T-cell (primary cell): ENCODE data around the gene PADI6. TPM values are rescaled to one million over a fixed set of nuclear protein-coding genes. Genes with fewer than 3 reads are reported as not detected.

Source experiments
- ATAC-seq, 4 experiments: fragments of 200-7000 bp in 3 of 4; fragments of 150-1000 bp in 1 of 4; cut with Tn5 transposase; replicated peaks in 1 of 4; 1 replicate in 3 of 4; 2 replicates in 1 of 4; pipeline ENCODE4 v1.10.0; 2021; ENCODE audit warnings: moderate library complexity in 3 of 4, mild to moderate bottlenecking in 2 of 4, moderate number of reproducible peaks in 1 of 4
- CTCF ChIA-PET, 2 donors: fragments of 300-600 bp; sonication (Branson Sonifier 250); formaldehyde crosslinking; loops; one replicate each; lab custom pipeline; 2022; ENCODE audit warnings: antibody characterized with exemption in 2 of 2; lab: Charles Lee
- POLR2A ChIA-PET, 2 donors: fragments of 300-600 bp; sonication (Branson Sonifier 250); formaldehyde crosslinking; loops; one replicate each; lab custom pipeline; 2022; ENCODE audit warnings: antibody characterized with exemption in 2 of 2; lab: Charles Lee
- DNase-seq, 35 experiments: peaks; one replicate each; pipeline versions ENCODE4 v3.0.0 to v3.0.0-alpha.2; 2013 to 2023
- H3K27ac ChIP-seq: one replicate; pipeline ENCODE4 v1.5.1; 2013; ENCODE audit warnings: low read length
- H3K27me3 ChIP-seq, 2 experiments: replicated peaks in 1 of 2; 1 replicate in 1 of 2; 2 replicates in 1 of 2; pipeline versions ENCODE4 v1.6.1 to v1.7.0; 2013; ENCODE audit warnings: low read length in 1 of 2, mixed read lengths in 1 of 2; ENCODE audit not compliant: control insufficient read depth in 2 of 2, insufficient read depth in 2 of 2; ENCODE audit errors: extremely low read depth in 1 of 2
- H3K36me3 ChIP-seq, 2 donors: 1 replicate in 1 of 2; 2 replicates in 1 of 2; pipeline versions ENCODE4 v1.6.1 to v1.7.0; 2013; ENCODE audit warnings: low read length in 1 of 2; ENCODE audit not compliant: control insufficient read depth in 2 of 2, insufficient read depth in 1 of 2; ENCODE audit errors: extremely low read depth in 1 of 2
- H3K4me1 ChIP-seq, 2 experiments: 1 replicate in 1 of 2; 2 replicates in 1 of 2; pipeline versions ENCODE4 v1.6.1 to v1.7.0; 2013; ENCODE audit warnings: low read length in 2 of 2, mixed read lengths in 1 of 2; ENCODE audit not compliant: insufficient read depth in 2 of 2, control insufficient read depth in 1 of 2; ENCODE audit errors: extremely low read depth in 1 of 2
- H3K4me3 ChIP-seq, 2 donors: 1 replicate in 1 of 2; 2 replicates in 1 of 2; pipeline versions ENCODE4 v1.5.1 to v1.7.0; 2013; ENCODE audit warnings: mild to moderate bottlenecking in 2 of 2, low read length in 1 of 2, moderate library complexity in 1 of 2; ENCODE audit not compliant: control insufficient read depth in 1 of 2; ENCODE audit errors: extremely low read depth in 1 of 2
- H3K9me3 ChIP-seq: 2 replicates; pipeline ENCODE4 v1.7.0; 2013
- H3K27ac Mint-ChIP-seq, 2 donors: one replicate each; pipeline ENCODE4 v1.8.0; 2020 to 2021; ENCODE audit warnings: mild to moderate bottlenecking in 2 of 2, mixed read lengths in 2 of 2
- H3K27me3 Mint-ChIP-seq, 2 donors: one replicate each; pipeline ENCODE4 v1.8.0; 2021 to 2022; ENCODE audit warnings: mixed read lengths in 2 of 2
- H3K36me3 Mint-ChIP-seq: one replicate; pipeline ENCODE4 v1.8.0; 2021; ENCODE audit warnings: mixed read lengths
- H3K4me1 Mint-ChIP-seq, 3 donors: one replicate each; pipeline ENCODE4 v1.8.0; 2020 to 2022; ENCODE audit warnings: mixed read lengths in 3 of 3, mild to moderate bottlenecking in 1 of 3
- H3K4me3 Mint-ChIP-seq, 3 donors: one replicate each; pipeline ENCODE4 v1.8.0; 2020 to 2022; ENCODE audit warnings: mild to moderate bottlenecking in 3 of 3, mixed read lengths in 3 of 3, moderate library complexity in 3 of 3
- H3K9me3 Mint-ChIP-seq, 3 donors: one replicate each; pipeline ENCODE4 v1.8.0; 2020 to 2022; ENCODE audit warnings: mixed read lengths in 3 of 3
- WGBS: methylation state at CpG from one replicate; pipeline ENCODE4 v1.1.5; 2013; ENCODE audit warnings: missing lambda C conversion rate; ENCODE audit not compliant: insufficient coverage; 5-methylcytosine and 5-hydroxymethylcytosine counted together
- total RNA-seq, 35 experiments: library from RNA in 6 of 35; stranded (reverse) in 6 of 35; fragments of 120-200 nt in 1 of 35; gene quantifications; one replicate each; pipeline versions ENCODE4 v1.2.1 to v1.2.4 and lab custom pipeline; 2013 to 2026

PADI6 gene
- total RNA-seq, 5 donors from 2014 or later (not counting 1 experiment from before 2014, with no cell fraction given), result not detected

- ChIA-PET POLR2A (no interaction called here), CTCF (no interaction called here)
- 48% methylated on average over 7 of the region's 8 CpGs for WGBS
- H3K4me3 Mint-ChIP-seq, result no peak overlapping the region
- no peak overlapping the region for H3K27ac Mint-ChIP-seq
- ATAC-seq (no peak), DNase-seq (no peak)
- H3K4me1 Mint-ChIP-seq, result peaks cover 0 to 3% (median 0%) of the 10 kb centered on the region in 3 donors
- H3K4me3 ChIP-seq, result no peak overlapping the region
- no peaks in the 10 kb centered on the region for H3K4me1 ChIP-seq
- H3K9me3 ChIP-seq, result no peaks in the 10 kb centered on the region
- peaks cover 0 to 21% of the 10 kb centered on the region in 2 experiments for H3K27me3 ChIP-seq
- no peaks in the 10 kb centered on the region for H3K9me3 Mint-ChIP-seq
- H3K27ac ChIP-seq, result no peak overlapping the region
- no peaks in the 10 kb centered on the region for H3K36me3 ChIP-seq
- peaks cover 0 to 2% of the 10 kb centered on the region in 2 donors for H3K27me3 Mint-ChIP-seq
- H3K36me3 Mint-ChIP-seq, result no peaks in the 10 kb centered on the region
These were observed 21.2 kb downstream of the PADI6 start for GRCh38 chr1:17393230-17393629.

GRCh38 chr1:17397910-17398695 lies 26.1 kb downstream of the PADI6 start:
- Histone ChIP-seq H3K9me3 (no peaks in the 10 kb centered on the region), H3K4me1 (no peaks in the 10 kb centered on the region), H3K27ac (no peak overlapping the region), H3K4me3 (no peak overlapping the region), H3K27me3 (peaks cover 0 to 12% of the 10 kb centered on the region in 2 experiments), H3K36me3 (no peaks in the 10 kb centered on the region)
- DNase-seq (no peak), ATAC-seq (no peak)
- Mint-ChIP-seq H3K27me3 (no peaks in the 10 kb centered on the region), H3K9me3 (no peaks in the 10 kb centered on the region), H3K27ac (no peak overlapping the region), H3K36me3 (no peaks in the 10 kb centered on the region), H3K4me1 (peaks cover 0 to 1% (median 0%) of the 10 kb centered on the region in 3 donors), H3K4me3 (no peak overlapping the region)
- POLR2A ChIA-PET, result interaction anchor here in 1 of 2 donors (0.6 kb wide), 1 partner anchor 16 kb away, joined by 7 read pairs; no protein-coding TSS in a partner anchor
- CTCF ChIA-PET, result interaction anchor here in 1 of 2 donors (0.6 kb wide), 1 partner anchor 74 kb away, joined by 3 read pairs; no protein-coding TSS in a partner anchor
- 76% methylated on average over 4 of the region's 7 CpGs for WGBS

GRCh38 chr1:17400725-17401341 lies 28.8 kb downstream of the PADI6 start:
- Mint-ChIP-seq H3K4me1 (no peaks in the 10 kb centered on the region), H3K27me3 (no peaks in the 10 kb centered on the region), H3K4me3 (no peak overlapping the region), H3K9me3 (no peaks in the 10 kb centered on the region), H3K27ac (no peak overlapping the region), H3K36me3 (no peaks in the 10 kb centered on the region)
- DNase-seq, result no peak
- 74% methylated on average over 10 of the region's 11 CpGs for WGBS
- ATAC-seq, result no peak
- POLR2A ChIA-PET, result no interaction called here
- H3K4me3 ChIP-seq, result no peak overlapping the region
- CTCF ChIA-PET, result no interaction called here
- peaks cover 0 to 6% of the 10 kb centered on the region in 2 experiments for H3K27me3 ChIP-seq
- no peaks in the 10 kb centered on the region for H3K4me1 ChIP-seq
- H3K36me3 ChIP-seq, result no peaks in the 10 kb centered on the region
- H3K27ac ChIP-seq, result no peak overlapping the region
- H3K9me3 ChIP-seq, result no peaks in the 10 kb centered on the region

- Mint-ChIP-seq H3K27ac (no peak overlapping the region), H3K9me3 (no peaks in the 10 kb centered on the region), H3K4me3 (no peak overlapping the region), H3K4me1 (no peaks in the 10 kb centered on the region), H3K36me3 (peaks cover 1% of the 10 kb centered on the region), H3K27me3 (no peaks in the 10 kb centered on the region)
- ChIA-PET CTCF (no interaction called here), POLR2A (no interaction called here)
- no peak overlapping the region for H3K4me3 ChIP-seq
- ATAC-seq, result no peak
- DNase-seq, result no peak
- no peaks in the 10 kb centered on the region for H3K36me3 ChIP-seq
- no peaks in the 10 kb centered on the region for H3K4me1 ChIP-seq
- H3K9me3 ChIP-seq, result no peaks in the 10 kb centered on the region
- WGBS, result 56% methylated on average over 1 of the region's 4 CpGs
- no peak overlapping the region for H3K27ac ChIP-seq
- peaks cover 0 to 5% of the 10 kb centered on the region in 2 experiments for H3K27me3 ChIP-seq
These were observed 29.8 kb downstream of the PADI6 start for GRCh38 chr1:17401841-17402240.

- ChIA-PET POLR2A (no interaction called here), CTCF (no interaction called here)
- no peaks in the 10 kb centered on the region for H3K4me1 ChIP-seq
- H3K27ac Mint-ChIP-seq, result no peak overlapping the region
- H3K36me3 Mint-ChIP-seq, result peaks cover 10% of the 10 kb centered on the region
- H3K4me3 ChIP-seq, result no peak overlapping the region
- H3K4me1 Mint-ChIP-seq, result no peaks in the 10 kb centered on the region
- H3K4me3 Mint-ChIP-seq, result no peak overlapping the region
- no peaks in the 10 kb centered on the region for H3K27me3 ChIP-seq
- ATAC-seq (no peak), DNase-seq (no peak)
- H3K27me3 Mint-ChIP-seq, result no peaks in the 10 kb centered on the region
- H3K27ac ChIP-seq, result no peak overlapping the region
- H3K9me3 ChIP-seq, result no peaks in the 10 kb centered on the region
- peaks cover 4 to 6% of the 10 kb centered on the region in 2 donors for H3K36me3 ChIP-seq
- no peaks in the 10 kb centered on the region for H3K9me3 Mint-ChIP-seq
- 43% methylated on average over 1 of the region's 3 CpGs for WGBS
These were observed 31.1 kb downstream of the PADI6 start for GRCh38 chr1:17403081-17403480.

- no peaks in the 10 kb centered on the region for H3K4me1 ChIP-seq
- POLR2A ChIA-PET, result no interaction called here
- H3K27ac ChIP-seq, result no peak overlapping the region
- Mint-ChIP-seq H3K4me3 (no peak overlapping the region), H3K27ac (no peak overlapping the region), H3K36me3 (peaks cover 21% of the 10 kb centered on the region), H3K27me3 (no peaks in the 10 kb centered on the region), H3K9me3 (no peaks in the 10 kb centered on the region), H3K4me1 (no peaks in the 10 kb centered on the region)
- DNase-seq, result no peak
- H3K4me3 ChIP-seq, result no peak overlapping the region
- CTCF ChIA-PET, result no interaction called here
- peaks cover 4 to 16% of the 10 kb centered on the region in 2 donors for H3K36me3 ChIP-seq
- 82% methylated on average over 4 of the region's 15 CpGs for WGBS
- no peaks in the 10 kb centered on the region for H3K27me3 ChIP-seq
- no peak for ATAC-seq
- H3K9me3 ChIP-seq, result no peaks in the 10 kb centered on the region
These were observed 32.2 kb downstream of the PADI6 start for GRCh38 chr1:17404034-17404684.
